ENCODE results near the gene ANO9.

- TF ChIP-seq POLR2AphosphoS5 (IDR thresholded peaks at IDR 0.05; ENCODE audit: borderline replicate concordance, low read depth, low read length) (no peak), EZH2 (IDR thresholded peaks at IDR 0.05) (no peak), FOXP2 (optimal IDR thresholded peaks at IDR 0.05; ENCODE audit: control extremely low read depth, extremely low read length, insufficient read depth) (no peak)
Observed at GRCh38 chr11:460331-461199, 18.8 kb upstream of the ANO9 start.

Data from SK-N-MC (cell line).